ENCODE measurements around the gene MICU1. TPM values are rescaled to one million over a fixed set of nuclear protein-coding genes. Genes with fewer than 3 reads are reported as not detected.

MICU1 gene
- polyA plus RNA-seq, 2 of the 4 experiments (the other 2 are of a cell fraction) = 54.5 to 58.6 TPM

DNA sequence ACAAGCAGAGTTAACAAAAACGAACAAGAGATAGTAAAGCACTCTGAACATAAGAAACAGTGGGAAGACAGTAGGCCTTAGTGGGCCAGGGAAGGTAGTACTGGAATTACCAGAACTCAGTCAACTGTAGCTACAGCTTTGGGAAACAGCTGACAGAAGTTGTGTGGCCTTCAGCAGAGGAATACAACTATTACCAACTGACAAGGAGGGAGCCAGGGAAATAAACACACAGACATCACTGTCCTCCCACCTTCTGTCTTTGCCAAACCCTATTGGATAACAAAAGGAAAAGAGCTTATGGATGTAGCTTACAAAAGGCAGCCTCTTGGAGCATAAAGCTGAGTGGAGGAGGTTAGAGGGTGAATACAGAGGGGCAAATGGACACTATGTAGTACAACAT, 15.4 kb downstream of the MICU1 start:
- POLR2A ChIA-PET = interaction anchor here (1.2 kb wide), 1 partner anchor 14 kb away, joined by 4 read pairs; no protein-coding TSS in a partner anchor
- FAIRE-seq = no peak
- peaks cover 5% of the 10 kb centered on the region; the same call in 2 of the 3 replicates for H3K4me1 ChIP-seq
- no peak for DNase-seq (ENCODE audit: low read depth in 1 of 2, low spot score in 1 of 2)
- no peak overlapping the region for H3K4me3 ChIP-seq
- H3K27ac ChIP-seq = no peak overlapping the region
- 66% methylated on average over 1 of the region's 1 CpG for WGBS (ENCODE audit: missing lambda C conversion rate)
- no peak for ATAC-seq
- H3K4me2 ChIP-seq = no peak overlapping the region
- CTCF ChIA-PET = interaction anchor here (0.9 to 1.4 kb wide), 2 partner anchors 128 to 162 kb away, joined by 3 read pairs; no protein-coding TSS in a partner anchor
- H3K9me3 ChIP-seq = no peaks in the 10 kb centered on the region
- no peak for TF ChIP-seq CBX2 (IDR thresholded peaks at IDR 0.05; ENCODE audit: borderline replicate concordance, low read depth)
- TF ChIP-seq HOXB5 (CRISPR knock-in tag; IDR thresholded peaks at IDR 0.05) = no peak
- TF ChIP-seq EP300 (IDR thresholded peaks at IDR 0.05) = no peak
- TF ChIP-seq PHF8 (IDR thresholded peaks at IDR 0.05; ENCODE audit: borderline replicate concordance, low read depth) = no peak
- TF ChIP-seq USF2 (IDR thresholded peaks at IDR 0.05) = no peak
- no peak for TF ChIP-seq CTCF (IDR thresholded peaks at IDR 0.05)
- TF ChIP-seq MAZ (IDR thresholded peaks at IDR 0.05; ENCODE audit: borderline replicate concordance, low read depth, low read length) = no peak
- TF ChIP-seq ZSCAN20 (CRISPR knock-in tag; IDR thresholded peaks at IDR 0.05) = no peak
- TF ChIP-seq HEYL (CRISPR knock-in tag; IDR thresholded peaks at IDR 0.05) = no peak
- TF ChIP-seq CBX8 (IDR thresholded peaks at IDR 0.05) = no peak

DNA sequence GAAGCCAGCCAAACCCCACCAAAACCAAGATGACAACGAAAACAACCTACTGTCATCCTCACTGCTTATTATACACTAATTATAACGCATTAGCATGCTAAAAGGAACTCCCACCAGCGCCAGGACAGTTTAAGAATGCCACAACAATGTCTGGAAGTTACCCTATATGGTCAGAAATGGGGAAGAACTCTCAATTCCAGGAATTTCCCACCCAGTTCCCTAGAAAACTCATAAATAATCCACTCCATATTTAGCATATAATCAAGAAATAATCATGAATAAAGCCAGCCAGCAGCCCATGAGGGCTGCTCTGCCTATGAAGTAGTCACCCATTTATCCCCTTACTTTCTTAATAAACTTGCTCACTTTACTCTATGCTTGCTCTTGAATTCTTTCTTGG, 20.8 kb downstream of the MICU1 start:
- FAIRE-seq (no peak), ATAC-seq (no peak), DNase-seq (ENCODE audit: low read depth in 1 of 2, low spot score in 1 of 2) (no peak)
- no peak overlapping the region for H3K4me2 ChIP-seq
- ChIA-PET CTCF (no interaction called here), POLR2A (no interaction called here)
- WGBS (ENCODE audit: missing lambda C conversion rate) = 89% methylated on average over 3 of the region's 3 CpGs
- no peaks in the 10 kb centered on the region for H3K9me3 ChIP-seq
- H3K4me3 ChIP-seq = no peak overlapping the region
- no peaks in the 10 kb centered on the region for H3K4me1 ChIP-seq
- TF ChIP-seq POLR2A (IDR thresholded peaks at IDR 0.05; ENCODE audit: low read length) = no peak
- no peak for TF ChIP-seq HES2 (IDR thresholded peaks at IDR 0.05)
- TF ChIP-seq HDAC2 (IDR thresholded peaks at IDR 0.05) = no peak
- TF ChIP-seq PHF8 (IDR thresholded peaks at IDR 0.05; ENCODE audit: borderline replicate concordance, low read depth) = no peak
- TF ChIP-seq RFX5 (IDR thresholded peaks at IDR 0.05) = no peak
- TF ChIP-seq TP53 (CRISPR knock-in tag; IDR thresholded peaks at IDR 0.05) = no peak
- no peak for TF ChIP-seq TFCP2L1 (CRISPR knock-in tag; IDR thresholded peaks at IDR 0.05)
- no peak for TF ChIP-seq HEYL (CRISPR knock-in tag; IDR thresholded peaks at IDR 0.05)
- no peak for TF ChIP-seq EHF (CRISPR knock-in tag; IDR thresholded peaks at IDR 0.05)
- no peak for TF ChIP-seq FOXS1 (CRISPR knock-in tag; IDR thresholded peaks at IDR 0.05)
- no peak overlapping the region for H3K27ac ChIP-seq

- Histone ChIP-seq H3K27ac (no peak overlapping the region), H3K4me1 (no peaks in the 10 kb centered on the region), H3K9me3 (no peaks in the 10 kb centered on the region), H3K4me3 (no peak overlapping the region), H3K4me2 (no peak overlapping the region)
- DNase-seq (ENCODE audit: low read depth in 1 of 2, low spot score in 1 of 2) (no peak), ATAC-seq (no peak), FAIRE-seq (no peak)
- POLR2A ChIA-PET = no interaction called here
- CTCF ChIA-PET = no interaction called here
- 98% methylated on average over 2 of the region's 2 CpGs for WGBS (ENCODE audit: missing lambda C conversion rate)
- no peak for TF ChIP-seq NR3C1 (IDR thresholded peaks at IDR 0.05)
- TF ChIP-seq HOXB5 (CRISPR knock-in tag; IDR thresholded peaks at IDR 0.05) = no peak
- TF ChIP-seq KDM5A (IDR thresholded peaks at IDR 0.05) = no peak
- TF ChIP-seq REST (IDR thresholded peaks at IDR 0.05) = no peak
- no peak for TF ChIP-seq ESRRA (IDR thresholded peaks at IDR 0.05; ENCODE audit: borderline replicate concordance, low read length)
- TF ChIP-seq JUN (IDR thresholded peaks at IDR 0.05) = no peak
- TF ChIP-seq MAZ (IDR thresholded peaks at IDR 0.05; ENCODE audit: borderline replicate concordance, low read depth, low read length) = no peak
- no peak for TF ChIP-seq SMC3 (IDR thresholded peaks at IDR 0.05)
- TF ChIP-seq EHMT2 (IDR thresholded peaks at IDR 0.05; ENCODE audit: low read depth) = no peak
- TF ChIP-seq BCL3 (IDR thresholded peaks at IDR 0.05) = no peak
- no peak for TF ChIP-seq HDAC2 (IDR thresholded peaks at IDR 0.05)
- no peak for TF ChIP-seq CHD2 (IDR thresholded peaks at IDR 0.05; ENCODE audit: low read length, partially characterized antibody)
- TF ChIP-seq POLR2A (IDR thresholded peaks at IDR 0.05; ENCODE audit: low read length) = no peak
- no peak for TF ChIP-seq HOXB13 (CRISPR knock-in tag; IDR thresholded peaks at IDR 0.05; ENCODE audit: low read depth)
- TF ChIP-seq MAFK (IDR thresholded peaks at IDR 0.05; ENCODE audit: partially characterized antibody) = no peak
- no peak for TF ChIP-seq HEYL (CRISPR knock-in tag; IDR thresholded peaks at IDR 0.05)
These were observed 24.7 kb downstream of the MICU1 start for GRCh38 chr10:72601144-72601543.

Measured in A549 (cell line).